ENCODE data around the gene PELO.

Gene PELO

DNA sequence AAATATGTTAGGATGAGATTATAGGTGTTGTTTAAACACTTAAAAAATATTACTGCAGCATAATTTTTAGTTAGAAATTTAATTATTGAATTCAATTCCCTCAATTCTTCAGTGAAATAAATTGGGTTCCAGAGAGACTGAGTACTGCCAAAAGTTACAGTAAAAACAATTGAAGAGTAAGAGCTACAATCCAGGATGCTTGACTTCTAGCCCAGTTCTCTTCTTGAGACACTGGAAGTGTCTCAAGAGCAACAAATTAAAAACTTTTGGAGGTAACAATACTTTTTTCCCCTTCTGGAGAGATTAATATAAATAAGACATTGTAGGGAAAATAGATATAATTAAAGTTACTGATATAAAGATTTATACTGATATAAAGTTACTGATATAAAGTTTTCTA lies 8.3 kb downstream of the PELO start:
- Histone ChIP-seq H3K36me3 (ENCODE audit: insufficient read depth, low read length) (peaks cover 18% of the 10 kb centered on the region), H4K20me1 (ENCODE audit: insufficient read depth, low read length) (peaks cover 9% of the 10 kb centered on the region), H3K9ac (ENCODE audit: low read depth, low read length) (no peak overlapping the region), H3K4me3 (ENCODE audit: low read depth in 1 of 2, low read length in 2 of 2) (no peak overlapping the region), H2AFZ (ENCODE audit: low read depth, low read length) (no peak overlapping the region), H3K4me2 (ENCODE audit: insufficient read depth, low read length) (peak overlapping the region; percentile 41; the same call in 1 of the 2 replicates), H3K79me2 (ENCODE audit: insufficient read depth, low read length) (peaks cover 98% of the 10 kb centered on the region), H3K27ac (ENCODE audit: low read length) (no peak overlapping the region), H3K9me3 (ENCODE audit: insufficient read depth, low read length, severe bottlenecking) (no peaks in the 10 kb centered on the region), H3K27me3 (ENCODE audit: insufficient read depth, low read length, poor library complexity) (no peaks in the 10 kb centered on the region), H3K4me1 (ENCODE audit: insufficient read depth, low read length) (peaks cover 74% of the 10 kb centered on the region)
- no peak for ATAC-seq (ENCODE audit: insufficient read depth, low read depth)
- no peak for DNase-seq
- TF ChIP-seq EZH2 (IDR thresholded peaks at IDR 0.05; ENCODE audit: borderline replicate concordance, low read depth, low read length, severe bottlenecking): no peak
- TF ChIP-seq, protein P1, sequence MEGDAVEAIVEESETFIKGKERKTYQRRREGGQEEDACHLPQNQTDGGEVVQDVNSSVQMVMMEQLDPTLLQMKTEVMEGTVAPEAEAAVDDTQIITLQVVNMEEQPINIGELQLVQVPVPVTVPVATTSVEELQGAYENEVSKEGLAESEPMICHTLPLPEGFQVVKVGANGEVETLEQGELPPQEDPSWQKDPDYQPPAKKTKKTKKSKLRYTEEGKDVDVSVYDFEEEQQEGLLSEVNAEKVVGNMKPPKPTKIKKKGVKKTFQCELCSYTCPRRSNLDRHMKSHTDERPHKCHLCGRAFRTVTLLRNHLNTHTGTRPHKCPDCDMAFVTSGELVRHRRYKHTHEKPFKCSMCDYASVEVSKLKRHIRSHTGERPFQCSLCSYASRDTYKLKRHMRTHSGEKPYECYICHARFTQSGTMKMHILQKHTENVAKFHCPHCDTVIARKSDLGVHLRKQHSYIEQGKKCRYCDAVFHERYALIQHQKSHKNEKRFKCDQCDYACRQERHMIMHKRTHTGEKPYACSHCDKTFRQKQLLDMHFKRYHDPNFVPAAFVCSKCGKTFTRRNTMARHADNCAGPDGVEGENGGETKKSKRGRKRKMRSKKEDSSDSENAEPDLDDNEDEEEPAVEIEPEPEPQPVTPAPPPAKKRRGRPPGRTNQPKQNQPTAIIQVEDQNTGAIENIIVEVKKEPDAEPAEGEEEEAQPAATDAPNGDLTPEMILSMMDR (IDR thresholded peaks at IDR 0.05; ENCODE audit: borderline replicate concordance, extremely low read depth, low read length, poor library complexity, severe bottlenecking): no peak

DNA sequence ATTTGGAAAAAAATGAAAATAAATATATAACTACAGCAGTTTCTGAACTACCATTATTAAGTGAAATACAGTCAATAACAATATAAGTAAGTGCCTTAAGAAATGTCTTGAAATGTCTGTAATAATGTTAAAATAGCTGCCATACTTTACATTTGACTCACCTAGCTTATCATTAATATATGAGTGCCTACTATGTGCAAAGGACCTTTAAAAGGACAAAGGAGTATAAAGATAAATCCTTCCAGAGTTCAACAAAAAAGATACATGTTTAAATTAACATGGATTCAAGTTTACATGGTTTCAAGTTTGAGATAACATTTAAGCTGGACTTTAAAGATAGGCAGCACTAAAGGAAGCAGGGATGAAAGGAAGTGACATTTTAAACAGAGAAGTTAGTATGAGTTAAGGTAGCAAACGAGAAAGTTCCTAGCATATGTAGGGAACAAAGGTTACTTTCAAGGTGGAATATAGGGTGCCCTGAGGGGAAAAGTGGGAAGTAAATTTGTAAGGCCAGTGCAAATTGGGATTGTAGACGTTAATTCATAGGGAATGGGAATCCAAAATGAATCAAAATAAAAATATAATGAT lies 8.9 kb downstream of the PELO start:
- Histone ChIP-seq H3K27ac (ENCODE audit: low read length) (no peak overlapping the region), H3K79me2 (ENCODE audit: insufficient read depth, low read length) (peaks cover 99% of the 10 kb centered on the region)

DNA sequence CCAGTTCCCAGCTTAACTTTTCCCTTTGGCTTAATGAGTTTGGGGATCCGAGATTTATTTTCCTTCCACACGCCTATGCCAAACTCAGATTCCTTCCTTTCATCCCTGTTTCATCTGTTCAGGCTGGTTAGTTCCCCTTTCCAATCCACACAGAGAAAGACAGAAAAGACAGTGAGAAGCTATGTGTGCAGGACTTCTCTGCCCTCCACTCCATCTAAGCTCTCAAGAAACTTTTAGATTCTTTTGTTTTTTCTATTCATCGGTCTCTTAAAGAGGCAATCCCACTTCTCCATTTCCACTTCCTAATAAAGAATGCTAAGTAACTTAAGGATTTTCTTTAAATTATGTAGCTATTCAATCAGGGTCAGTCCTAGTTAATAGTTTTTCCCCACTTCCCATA lies 11.2 kb downstream of the PELO start:
- no peaks in the 10 kb centered on the region for H3K27me3 ChIP-seq (ENCODE audit: insufficient read depth, low read length, poor library complexity)
- peak overlapping the region; percentile 86 for H3K4me2 ChIP-seq (ENCODE audit: insufficient read depth, low read length)
- peak overlapping the region; percentile 73 for H3K9ac ChIP-seq (ENCODE audit: low read depth, low read length)
- H3K36me3 ChIP-seq (ENCODE audit: insufficient read depth, low read length): peaks cover 40% of the 10 kb centered on the region
- H3K79me2 ChIP-seq (ENCODE audit: insufficient read depth, low read length): peaks cover 99% of the 10 kb centered on the region
- H3K27ac ChIP-seq (ENCODE audit: low read length): peak overlapping the region; percentile 90
- DNase-seq (no peak), ATAC-seq (ENCODE audit: insufficient read depth, low read depth) (no peak)
- H3K9me3 ChIP-seq (ENCODE audit: insufficient read depth, low read length, severe bottlenecking): no peaks in the 10 kb centered on the region
- peaks cover 22% of the 10 kb centered on the region for H4K20me1 ChIP-seq (ENCODE audit: insufficient read depth, low read length)
- H3K4me3 ChIP-seq (ENCODE audit: low read depth in 1 of 2, low read length in 2 of 2): peak overlapping the region; percentile 63 to 90
- peak overlapping the region; percentile 74 for H2AFZ ChIP-seq (ENCODE audit: low read depth, low read length)
- H3K4me1 ChIP-seq (ENCODE audit: insufficient read depth, low read length): peaks cover 78% of the 10 kb centered on the region
- TF ChIP-seq, protein P1 (IDR thresholded peaks at IDR 0.05; ENCODE audit: borderline replicate concordance, extremely low read depth, low read length, poor library complexity, severe bottlenecking): no peak
- TF ChIP-seq EZH2 (IDR thresholded peaks at IDR 0.05; ENCODE audit: borderline replicate concordance, low read depth, low read length, severe bottlenecking): no peak

More for the DNA sequence above, 8.9 kb downstream of the PELO start:
- H3K4me1 ChIP-seq (ENCODE audit: insufficient read depth, low read length): peaks cover 76% of the 10 kb centered on the region
- peaks cover 24% of the 10 kb centered on the region for H3K36me3 ChIP-seq (ENCODE audit: insufficient read depth, low read length)
- no peak overlapping the region for H2AFZ ChIP-seq (ENCODE audit: low read depth, low read length)
- H3K4me3 ChIP-seq (ENCODE audit: low read depth in 1 of 2, low read length in 2 of 2): 0 out of 4 replicates have a peak overlapping the region, but pooled peaks of 1 of the 2 experiments have one; percentile 14
- ATAC-seq (ENCODE audit: insufficient read depth, low read depth): no peak
- no peaks in the 10 kb centered on the region for H3K9me3 ChIP-seq (ENCODE audit: insufficient read depth, low read length, severe bottlenecking)
- peak overlapping the region; percentile 41; the same call in 1 of the 2 replicates for H3K4me2 ChIP-seq (ENCODE audit: insufficient read depth, low read length)
- DNase-seq: no peak
- H3K27me3 ChIP-seq (ENCODE audit: insufficient read depth, low read length, poor library complexity): no peaks in the 10 kb centered on the region
- peaks cover 14% of the 10 kb centered on the region for H4K20me1 ChIP-seq (ENCODE audit: insufficient read depth, low read length)
- no peak for TF ChIP-seq EZH2 (IDR thresholded peaks at IDR 0.05; ENCODE audit: borderline replicate concordance, low read depth, low read length, severe bottlenecking)
- TF ChIP-seq, protein P1 (IDR thresholded peaks at IDR 0.05; ENCODE audit: borderline replicate concordance, extremely low read depth, low read length, poor library complexity, severe bottlenecking): no peak
- H3K9ac ChIP-seq (ENCODE audit: low read depth, low read length): no peak overlapping the region
